Measurements from ENCODE around the gene NCAM2.

NCAM2 gene

GRCh38 chr21:21179619-21180298 lies 181.6 kb downstream of the NCAM2 start:
- DNase-seq = no peak

DNA sequence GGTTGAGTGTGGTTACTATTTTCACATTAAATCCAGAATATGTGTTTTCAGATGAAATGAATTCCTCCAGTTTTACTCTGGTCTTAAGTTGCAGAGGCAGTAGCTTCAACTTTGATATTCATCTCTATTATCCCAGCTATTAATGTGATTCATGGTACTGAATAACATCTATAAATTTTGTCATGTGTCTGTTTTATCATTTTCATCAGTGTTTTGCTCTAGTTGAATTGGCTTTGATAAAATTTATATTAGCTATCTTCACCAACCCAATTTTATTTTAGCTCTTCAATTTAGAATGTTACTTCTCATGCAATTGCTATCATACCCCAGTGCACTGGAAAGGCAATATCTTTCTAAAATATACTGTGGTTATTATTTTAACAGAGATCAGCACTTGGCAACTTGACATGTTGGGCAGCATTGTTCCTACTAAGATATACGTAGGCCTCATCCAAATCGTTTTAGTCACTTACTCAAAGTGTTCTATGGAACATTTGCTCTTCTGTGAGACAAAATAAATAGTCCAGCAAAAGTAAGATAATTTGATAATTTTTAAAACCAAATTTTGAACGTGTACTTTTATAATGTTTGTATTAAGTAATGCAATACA lies 184.3 kb downstream of the NCAM2 start:
- DNase-seq = no peak

DNA sequence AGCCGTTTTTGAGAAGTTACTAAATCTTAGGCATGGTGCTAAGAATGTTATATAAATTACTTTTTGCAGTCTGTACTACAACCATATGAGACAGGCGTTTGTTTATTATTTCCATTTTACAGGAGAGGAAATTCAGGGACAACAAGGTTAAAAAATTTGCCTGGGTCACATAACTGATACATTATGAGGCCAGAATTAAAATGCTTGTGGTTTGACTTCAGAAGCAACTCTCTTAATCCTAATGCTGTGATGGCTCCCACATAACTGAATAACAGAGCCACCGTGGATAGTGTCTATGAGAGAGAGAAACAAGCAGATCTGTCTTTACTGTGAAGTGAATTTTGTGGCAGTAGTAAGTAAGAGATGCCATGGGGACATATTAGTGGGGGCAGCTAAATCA lies 184.9 kb downstream of the NCAM2 start:
- DNase-seq = no peak

DNA sequence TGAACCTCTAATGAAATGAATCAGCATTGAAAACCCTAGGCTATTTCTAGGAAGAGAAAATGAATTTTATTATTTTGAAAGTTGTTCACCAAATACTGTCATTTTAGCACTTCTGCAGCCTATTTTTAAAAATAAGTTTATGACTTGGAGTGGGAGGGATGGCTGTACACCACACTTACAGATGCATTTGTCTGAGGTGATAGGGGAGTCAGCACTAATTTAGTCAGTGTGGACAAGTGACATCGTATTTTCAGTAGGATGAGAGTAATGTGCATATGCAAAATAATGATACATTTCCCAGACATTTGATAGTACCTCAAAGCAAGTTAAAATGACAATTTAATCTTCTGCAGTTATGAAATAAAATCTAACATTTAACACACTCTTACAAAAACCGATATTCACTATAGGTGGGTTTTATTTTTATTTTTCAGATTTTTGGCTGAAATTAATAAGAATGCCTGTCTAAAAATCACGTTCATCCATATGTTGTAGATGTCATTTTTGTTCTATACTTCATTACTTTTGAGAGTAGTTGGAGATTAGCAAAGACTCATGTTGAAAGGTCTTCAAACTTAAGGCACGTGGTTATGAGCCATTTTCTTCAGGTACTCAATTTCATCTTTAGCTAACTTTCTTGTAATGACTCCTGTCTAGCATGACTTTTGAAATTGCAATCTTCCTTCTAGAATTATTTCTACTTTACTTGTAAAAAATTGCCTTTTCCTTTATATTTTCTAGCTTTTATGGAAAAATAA lies 186.7 kb downstream of the NCAM2 start:
- DNase-seq = no peak

DNA sequence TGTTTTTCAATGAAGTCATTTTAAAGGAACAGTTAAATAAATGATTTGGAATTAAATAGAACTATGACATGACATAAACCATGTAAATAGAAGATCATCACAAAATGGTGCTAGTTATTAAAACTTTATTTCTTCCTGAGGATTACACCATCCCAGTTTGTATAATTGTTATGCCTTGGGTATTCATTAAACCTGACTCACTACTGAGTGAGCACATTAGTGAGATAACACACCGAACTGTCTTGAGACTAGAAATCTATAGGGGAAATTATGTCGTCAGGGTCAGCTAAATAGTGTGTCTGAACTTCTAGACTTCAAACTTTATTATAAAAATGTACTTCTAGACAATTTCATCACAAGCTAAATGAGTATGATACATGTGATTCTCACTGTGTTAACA lies 189.4 kb downstream of the NCAM2 start:
- no peak for DNase-seq

DNA sequence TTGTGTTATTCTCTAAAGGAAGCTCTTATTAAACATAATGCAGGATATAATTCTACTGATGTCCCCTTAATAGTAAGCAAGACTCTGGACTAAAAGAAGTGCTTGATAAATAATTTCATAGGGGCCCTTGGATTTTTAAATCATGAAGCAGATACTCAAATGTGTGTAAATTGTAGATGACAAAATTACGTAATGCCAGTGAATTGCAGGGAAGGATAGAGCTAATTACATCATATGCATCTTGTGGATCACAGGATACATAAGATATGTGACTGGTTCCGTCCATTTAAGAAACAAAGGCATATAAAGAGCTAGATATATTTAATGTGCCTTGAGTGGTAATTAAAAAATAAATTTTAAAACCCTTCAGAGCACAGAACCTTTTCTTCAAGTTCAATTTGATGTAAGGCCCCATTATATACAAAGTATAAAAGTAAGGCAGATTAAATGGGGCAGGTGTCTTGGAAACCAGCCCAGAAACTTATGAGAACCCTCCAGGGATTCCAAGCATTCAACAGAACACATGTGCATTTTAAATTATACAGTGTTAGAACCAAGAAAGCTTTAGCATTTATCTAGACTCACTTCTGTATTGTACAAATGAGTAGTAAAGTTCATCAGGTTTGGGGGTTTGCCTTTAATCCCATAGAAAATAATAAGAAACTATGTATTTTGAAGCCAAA lies 190.4 kb downstream of the NCAM2 start:
- DNase-seq = peak; percentile 24

DNA sequence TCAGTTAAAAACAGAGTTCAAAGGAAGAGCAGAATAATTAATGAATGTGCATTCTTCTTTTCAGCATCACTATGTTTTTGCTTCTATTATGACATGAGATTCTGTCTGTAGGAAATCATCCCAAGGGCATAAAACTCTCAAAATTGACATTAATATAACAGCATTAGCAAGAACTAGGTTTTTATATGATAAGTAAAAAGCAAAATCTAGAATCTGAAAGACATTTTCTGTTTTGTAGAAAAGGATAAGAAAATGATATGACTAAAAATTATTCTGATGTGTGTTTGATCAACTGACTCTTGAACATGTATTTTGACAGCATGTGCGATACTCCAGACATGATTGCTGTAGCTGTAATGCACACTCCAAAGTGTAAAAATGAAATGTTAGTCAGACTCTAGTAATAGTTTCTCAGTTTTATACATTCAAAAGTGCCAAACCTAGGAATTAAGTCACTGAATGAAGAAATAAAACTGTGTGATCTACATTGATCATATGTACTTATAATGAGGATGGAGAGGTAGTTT lies 197.3 kb downstream of the NCAM2 start:
- DNase-seq = no peak

DNA sequence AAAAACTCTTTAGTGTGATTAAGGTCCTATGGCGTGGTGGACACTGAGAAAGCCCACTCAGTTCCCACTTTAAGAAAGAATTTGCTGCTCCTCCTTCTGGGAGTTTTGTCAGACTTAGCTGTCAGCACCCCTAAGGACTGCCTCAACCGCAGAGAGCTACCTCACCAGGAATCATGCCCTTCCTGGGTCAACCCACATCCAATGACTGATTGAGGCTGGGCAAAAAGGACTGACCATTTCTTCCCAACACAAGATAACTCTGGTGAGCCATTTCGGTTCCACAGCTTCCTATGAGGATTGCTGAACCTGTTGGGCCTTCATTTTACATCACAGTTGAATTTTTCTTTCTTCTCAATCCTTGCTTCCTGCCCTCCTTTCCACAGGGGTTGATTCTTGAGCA lies 197.9 kb downstream of the NCAM2 start:
- DNase-seq = no peak

DNA sequence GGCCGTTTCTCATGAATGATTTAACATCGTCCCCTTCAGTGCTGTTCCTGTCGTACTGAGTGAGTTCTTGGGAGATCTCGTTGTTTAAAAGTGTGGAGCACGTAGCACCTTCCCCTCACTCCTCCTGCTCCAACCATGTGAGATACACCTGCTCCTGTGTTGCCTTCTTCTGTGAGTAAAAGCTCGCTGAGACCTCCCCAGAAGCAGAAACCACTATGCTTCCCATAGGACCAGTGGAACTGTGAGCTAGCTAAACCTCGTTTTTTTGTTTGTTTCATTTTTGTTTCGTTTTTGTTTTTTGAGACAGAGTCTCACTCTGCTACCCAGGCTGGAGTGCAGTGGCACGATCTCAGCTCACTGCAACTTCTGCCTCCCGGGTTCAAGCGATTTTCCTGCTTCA lies 198.6 kb downstream of the NCAM2 start:
- no peak for DNase-seq

DNA sequence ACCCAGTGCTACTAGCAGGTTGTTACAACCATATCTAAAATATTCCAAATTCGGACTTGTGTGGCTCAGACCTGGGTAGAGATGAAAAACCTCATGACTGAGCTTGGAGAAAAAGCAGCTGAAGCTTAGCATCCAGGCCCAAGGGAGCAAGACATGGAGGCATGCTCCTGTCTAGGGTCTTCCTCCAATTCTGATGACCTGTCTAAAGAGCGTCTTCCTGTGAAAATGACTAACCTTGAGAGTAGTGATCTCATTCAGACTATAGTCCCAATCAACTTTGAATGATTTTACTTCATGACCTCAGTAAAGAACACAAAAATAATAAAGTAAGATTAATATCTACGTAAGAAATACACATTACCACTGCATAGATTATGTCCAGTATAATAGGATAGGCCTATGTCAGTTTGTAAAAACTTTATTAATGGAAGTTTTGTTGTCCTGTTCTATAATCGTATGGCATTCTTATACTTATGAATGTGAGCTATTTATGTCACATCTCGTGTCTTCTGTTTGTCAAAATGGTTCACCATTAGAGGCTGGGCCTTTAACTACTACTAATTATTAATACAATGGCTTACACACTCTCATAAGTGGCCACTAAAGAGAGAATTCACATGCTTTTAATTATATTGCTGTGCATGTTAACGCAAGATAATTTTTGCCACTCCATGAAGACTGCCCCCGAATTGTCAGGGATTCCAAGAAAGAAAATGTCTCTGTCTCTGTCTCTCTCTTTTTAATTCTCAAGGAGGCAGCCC lies 201.3 kb downstream of the NCAM2 start:
- DNase-seq = no peak

DNA sequence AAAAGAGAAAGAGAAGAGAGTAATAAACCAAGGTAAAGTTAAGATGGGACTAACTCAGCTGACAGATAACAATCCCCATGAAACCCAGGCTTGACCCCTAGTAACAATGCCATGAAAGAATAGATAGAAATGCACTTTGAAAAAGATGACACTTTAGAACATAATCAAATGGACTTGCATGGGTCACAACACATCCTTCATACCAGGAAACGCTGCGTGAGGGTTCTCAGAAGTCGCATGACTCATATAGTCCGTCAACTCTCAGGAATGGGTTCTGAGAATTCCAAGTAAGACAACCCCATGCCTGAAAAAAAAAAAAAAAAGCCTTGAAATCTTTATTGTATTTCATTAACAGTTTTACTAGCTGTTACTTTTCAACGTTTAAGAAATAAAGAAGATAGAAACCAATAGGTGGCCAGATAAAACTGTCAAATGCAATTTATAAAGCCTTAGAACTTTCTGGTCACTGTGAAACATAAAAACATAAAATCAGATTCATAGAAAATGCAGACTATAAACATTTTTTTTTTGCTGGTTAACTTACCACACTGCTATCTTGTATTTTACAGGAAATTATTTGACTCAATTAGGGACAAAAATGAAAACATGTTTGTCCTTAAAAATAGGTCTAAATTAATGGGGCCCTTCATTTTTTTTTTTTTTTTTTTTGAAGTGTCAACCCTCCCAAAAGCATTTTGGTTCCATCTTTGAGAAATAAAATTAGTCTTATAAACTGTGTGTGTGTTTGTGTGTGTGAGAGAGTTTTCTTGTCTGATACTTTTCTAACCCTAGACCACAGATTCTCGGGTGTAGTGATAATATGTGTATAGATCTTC lies 202.1 kb downstream of the NCAM2 start:
- peak; percentile 93 for DNase-seq

DNA sequence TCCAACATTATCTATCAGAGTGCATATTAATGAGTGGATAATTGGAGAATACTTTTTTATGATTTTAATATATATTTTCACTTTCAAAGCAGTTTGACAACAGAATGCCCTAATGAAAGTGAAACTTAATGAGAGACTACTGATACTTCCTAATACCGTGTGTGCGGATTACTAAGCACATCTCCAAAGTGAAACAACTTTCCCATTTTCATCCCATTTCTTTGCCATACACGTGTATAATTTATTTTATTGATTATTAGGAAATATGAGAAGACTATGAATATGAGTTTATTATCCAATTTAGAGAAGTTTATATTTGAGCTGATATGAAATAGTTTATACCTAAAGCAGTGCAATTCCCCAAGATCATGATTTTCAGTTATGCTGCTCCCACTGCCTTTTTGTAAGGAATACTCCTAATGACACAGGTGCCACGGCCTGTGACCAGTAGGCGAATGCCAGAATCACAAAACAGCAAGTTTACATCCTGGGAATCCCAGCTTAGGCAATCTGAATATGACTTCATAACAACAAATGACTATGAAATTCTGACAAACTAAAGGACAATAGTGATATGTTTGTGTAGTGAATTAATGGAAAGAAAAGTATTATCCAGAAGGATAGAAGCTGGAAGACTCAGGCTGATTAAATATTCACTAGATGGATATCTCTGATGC lies 202.9 kb downstream of the NCAM2 start:
- no peak for DNase-seq

- no peak for DNase-seq
Measured at GRCh38 chr21:21203822-21204339, 205.7 kb downstream of the NCAM2 start.

DNA sequence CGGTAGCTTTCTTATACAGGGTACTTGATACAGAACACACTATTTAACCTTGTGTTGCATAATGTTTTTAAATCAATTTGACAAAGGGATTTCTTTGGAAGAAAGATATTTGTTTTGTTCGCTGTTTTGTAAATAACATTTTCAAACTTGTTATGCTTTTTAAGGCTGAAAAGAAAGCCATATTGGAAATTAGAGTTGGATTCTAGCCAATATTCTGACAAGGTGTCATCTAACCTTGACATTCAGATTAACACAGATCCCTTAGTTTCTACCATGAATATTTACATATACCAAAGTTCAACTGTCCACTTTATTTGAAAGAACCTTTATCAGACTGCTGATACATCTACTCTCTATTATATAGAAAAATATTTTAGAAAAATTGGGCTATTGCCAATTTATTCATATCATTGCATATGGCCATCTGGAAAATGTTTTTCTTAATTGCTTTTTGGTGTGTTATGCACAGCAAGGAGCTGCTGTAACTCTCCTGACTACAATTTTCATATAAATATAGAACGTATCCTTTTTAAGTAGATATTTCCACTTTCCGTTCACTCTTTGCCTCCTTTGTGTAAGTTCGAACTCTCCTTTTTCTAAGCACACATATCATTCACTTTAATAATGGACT lies 206.3 kb downstream of the NCAM2 start:
- DNase-seq = no peak

DNA sequence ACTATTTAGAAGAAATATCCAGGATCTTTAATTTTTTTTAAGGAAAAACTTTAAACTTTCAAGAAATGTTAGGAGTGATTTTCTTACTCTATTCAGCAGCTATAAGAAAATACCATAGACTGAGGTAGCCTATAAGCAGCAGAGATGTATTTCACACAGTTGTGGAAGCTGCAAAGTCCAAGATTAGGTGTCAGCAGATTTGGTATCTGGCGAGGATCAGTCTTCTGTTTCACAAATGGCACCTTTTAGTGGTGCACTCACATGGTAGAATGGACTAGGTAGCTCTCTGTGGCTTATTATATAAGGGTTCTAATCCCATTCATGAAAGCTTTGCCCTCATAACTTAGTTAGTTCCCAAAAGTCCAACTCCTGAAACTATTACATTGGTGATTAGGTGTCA lies 207.4 kb downstream of the NCAM2 start:
- DNase-seq = no peak

DNA sequence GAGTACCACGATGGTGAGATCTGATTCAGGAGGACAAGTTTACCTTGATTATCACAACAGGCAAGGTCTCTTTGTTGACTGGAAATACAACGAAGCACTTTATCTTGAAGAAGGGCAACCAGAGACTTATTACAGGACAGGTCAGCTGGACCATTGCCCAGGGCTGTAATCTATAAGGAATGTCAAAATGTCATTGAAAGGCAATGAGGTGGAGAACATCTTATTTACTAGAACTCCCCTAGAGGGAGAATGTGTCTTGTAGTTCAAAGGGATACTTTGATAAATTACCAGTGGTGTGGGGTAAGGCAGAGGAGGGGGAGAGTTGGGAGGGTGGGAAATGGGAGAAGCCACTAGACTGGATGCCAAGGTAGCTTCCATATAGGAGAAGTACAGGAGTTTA lies 212.3 kb downstream of the NCAM2 start:
- DNase-seq = peak; percentile 22

GRCh38 chr21:21213297-21213696 lies 215.1 kb downstream of the NCAM2 start:
- peak; percentile 58 for DNase-seq

- no peak for DNase-seq
Measured at GRCh38 chr21:21216047-21216446, 217.8 kb downstream of the NCAM2 start.

- DNase-seq = no peak
Measured at GRCh38 chr21:21226472-21226871, 228.3 kb downstream of the NCAM2 start.

GRCh38 chr21:21230672-21231071 lies 232.5 kb downstream of the NCAM2 start:
- DNase-seq = peak; percentile 29

All from NCI-H226 (cell line).